Adrenal gland (tissue), 12 donors: ENCODE measurements around the gene KANSL2. TPM values are rescaled to one million over a fixed set of nuclear protein-coding genes. Genes with fewer than 3 reads are reported as not detected.

Experiments used
- DNase-seq, 7 donors: peaks; one replicate each; pipeline ENCODE4 v3.0.0-alpha.2; 2019 to 2020
- H3K27ac ChIP-seq, 5 donors: fragments of 200-600 bp; sonication (generic) in 4 of 5; 1 replicate in 3 of 5; 2 replicates in 2 of 5; pipeline versions ENCODE4 v1.5.1 to v1.8.0; 2016 to 2020; ENCODE audit warnings: mild to moderate bottlenecking in 1 of 5
- H3K27me3 ChIP-seq: fragments of 200-600 bp; 2 replicates; pipeline ENCODE4 v1.8.0; 2021
- H3K36me3 ChIP-seq, 2 donors: fragments of 200-600 bp; replicated peaks in 1 of 2; 1 replicate in 1 of 2; 2 replicates in 1 of 2; pipeline versions ENCODE4 v1.5.1 to v1.8.0; 2018 to 2022
- H3K4me1 ChIP-seq, 2 donors: fragments of 200-600 bp; replicated peaks in 1 of 2; 1 replicate in 1 of 2; 2 replicates in 1 of 2; pipeline versions ENCODE4 v1.5.1 to v1.8.0; 2018 to 2021
- H3K4me3 ChIP-seq, 4 donors: fragments of 200-600 bp; sonication (generic) in 3 of 4; one replicate each; pipeline ENCODE4 v1.5.1; 2016 to 2018
- H3K9me3 ChIP-seq, 3 donors: fragments of 200-600 bp; sonication (generic) in 1 of 3; replicated peaks in 1 of 3; 1 replicate in 2 of 3; 2 replicates in 1 of 3; pipeline versions ENCODE4 v1.5.1 to v1.8.0; 2016 to 2021
- CTCF ChIP-seq, 6 experiments: fragments of 450-650 bp in 4 of 6; fragments of 200-600 bp in 2 of 6; sonication (generic) in 1 of 6; IDR thresholded peaks; 1 replicate in 5 of 6; 2 replicates in 1 of 6; pipeline versions ENCODE4 v1.5.1 to v1.8.0; 2016 to 2021; ENCODE audit warnings: antibody characterized with exemption in 6 of 6, mild to moderate bottlenecking in 2 of 6, moderate library complexity in 1 of 6
- POLR2A ChIP-seq, 2 donors: fragments of 450-650 bp; IDR thresholded peaks; one replicate each; pipeline ENCODE4 v1.6.1; 2017; ENCODE audit warnings: antibody characterized with exemption in 2 of 2, mild to moderate bottlenecking in 2 of 2, moderate library complexity in 1 of 2
- WGBS, 4 donors: extraction: QIAGEN DNeasy Blood & Tissue Kit in 2 of 4; methylation state at CpG; one replicate each; pipeline versions ENCODE4 v1.1.5 to v1.1.7; 2013 to 2017; 5-methylcytosine and 5-hydroxymethylcytosine counted together
- intact Hi-C, 2 donors: fragments of 100-400 bp; cut with DNase I; formaldehyde crosslinking; loops; one replicate each; pipeline versions ENCODE4 v1.14.1 to v1.15.0; 2022 to 2023
- polyA plus RNA-seq, 3 donors: library from polyadenylated mRNA; stranded (reverse); fragments of 200-250 nt in 2 of 3; fragments of 350-450 nt in 1 of 3; fragmentation: Illumina TruSeq in 1 of 3; extraction: RNeasy Lipid Tissue Mini Kit (QIAGEN cat#74804) in 1 of 3; gene quantifications; one replicate each; pipeline ENCODE4 v1.2.3, GENCODE V29; 2013 to 2014
- total RNA-seq, 9 donors: library from RNA; depleted of rRNA in 4 of 9; stranded (reverse); fragments of >200 nt in 4 of 9; fragments of 120-200 nt in 1 of 9; fragmentation: NEBNext Ultra II Directional in 1 of 9; extraction: Animal tissue kit (Norgen Biotek cat#: 25700) in 1 of 9; gene quantifications; one replicate each; pipeline versions ENCODE4 v1.1.0 to v1.2.4, GENCODE V29; 2013 to 2023
- donor health status: healthy with polysubstance abuse.
- donor health status: Bipolar disorder and iron deficiency.
- donor health status: DM: yes; HTN: yes; CAD: no.
- donor health status: DM: no; HTN: no; CAD: no.
- donor health status: DM: no; HTN: no; CAD: no.
- donor health status: DM: yes; HTN: yes; CAD: no.

KANSL2 gene
- total and polyA plus RNA-seq, 12 donors: 21.3 to 67.6 (median 26.9) TPM

GRCh38 chr12:48687592-48687991 is 5.6 kb upstream of the KANSL2 start:
- 80 to 88% (median 85%) methylated on average over 4 of the region's 4 CpGs for WGBS, 4 donors
- intact Hi-C loops: no loop called here
- H3K27me3 ChIP-seq: no peaks in the 10 kb centered on the region
- no peaks in the 10 kb centered on the region for H3K9me3 ChIP-seq
- H3K36me3 ChIP-seq: peaks cover 0 to 19% of the 10 kb centered on the region in 2 donors
- TF ChIP-seq POLR2A (IDR thresholded peaks at IDR 0.05) (no peak), CTCF (IDR thresholded peaks at IDR 0.05) (no peak)
- H3K27ac ChIP-seq: no peak overlapping the region
- no peak overlapping the region for H3K4me3 ChIP-seq
- H3K4me1 ChIP-seq: no peaks in the 10 kb centered on the region
- no peak for DNase-seq

- TF ChIP-seq POLR2A (IDR thresholded peaks at IDR 0.05) (no peak), CTCF (IDR thresholded peaks at IDR 0.05) (no peak)
- H3K36me3 ChIP-seq: peaks cover 0 to 18% of the 10 kb centered on the region in 2 donors
- no peak for DNase-seq
- intact Hi-C loops: no loop called here
- H3K27me3 ChIP-seq: no peaks in the 10 kb centered on the region
- 84 to 94% (median 86%) methylated on average over 6 of the region's 6 CpGs for WGBS, 4 donors
- H3K4me3 ChIP-seq: no peak overlapping the region
- H3K9me3 ChIP-seq: no peaks in the 10 kb centered on the region
- no peaks in the 10 kb centered on the region for H3K4me1 ChIP-seq
- no peak overlapping the region for H3K27ac ChIP-seq
Measured at GRCh38 chr12:48686615-48687334, 4.7 kb upstream of the KANSL2 start.

GRCh38 chr12:48686037-48686595 is 4.1 kb upstream of the KANSL2 start:
- no peak for TF ChIP-seq CTCF (IDR thresholded peaks at IDR 0.05)
- TF ChIP-seq POLR2A (IDR thresholded peaks at IDR 0.05): no peak
- Histone ChIP-seq H3K36me3 (peaks cover 0 to 15% of the 10 kb centered on the region in 2 donors), H3K27ac (no peak overlapping the region), H3K9me3 (no peaks in the 10 kb centered on the region), H3K27me3 (no peaks in the 10 kb centered on the region), H3K4me1 (peaks cover under 1 to 2% of the 10 kb centered on the region in 2 donors), H3K4me3 (no peak overlapping the region)
- WGBS, 4 donors: 37 to 53% (median 44%) methylated on average over 3 of the region's 3 CpGs
- intact Hi-C loops: no loop called here
- no peak for DNase-seq

GRCh38 chr12:48683534-48683933 is 1.5 kb upstream of the KANSL2 start:
- no peak overlapping the region for H3K4me3 ChIP-seq
- peaks cover 26 to 27% of the 10 kb centered on the region in 2 donors for H3K4me1 ChIP-seq
- 81 to 87% (median 84%) methylated on average over 4 of the region's 4 CpGs for WGBS, 4 donors
- no peaks in the 10 kb centered on the region for H3K9me3 ChIP-seq
- H3K27me3 ChIP-seq: no peaks in the 10 kb centered on the region
- TF ChIP-seq POLR2A (IDR thresholded peaks at IDR 0.05): no peak
- TF ChIP-seq CTCF (IDR thresholded peaks at IDR 0.05): no peak
- DNase-seq: no peak
- H3K36me3 ChIP-seq: peaks cover 0 to 10% of the 10 kb centered on the region in 2 donors
- intact Hi-C loops: no loop called here
- H3K27ac ChIP-seq: no peak overlapping the region
